Cardiac muscle cell (in vitro differentiated cells and primary cell): ENCODE results near the gene TSFM. TPM values are rescaled to one million over a fixed set of nuclear protein-coding genes. Genes with fewer than 3 reads are reported as not detected.

Source experiments
- DNase-seq, 2 donors: peaks; one replicate each; pipeline versions ENCODE4 v3.0.0 to v3.0.0-alpha.2; 2010 to 2017; ENCODE audit warnings: low read depth in 1 of 2, low spot score in 1 of 2
- H3K27ac ChIP-seq: fragments of 200-600 bp; sonication (generic); 2 replicates; pipeline ENCODE4 v1.5.1; 2016
- H3K27me3 ChIP-seq: fragments of 200-600 bp; sonication (generic); 2 replicates; pipeline ENCODE4 v1.6.0; 2016; ENCODE audit warnings: control low read depth
- H3K36me3 ChIP-seq: fragments of 200-600 bp; sonication (generic); 2 replicates; pipeline ENCODE4 v1.5.1; 2016; ENCODE audit warnings: control low read depth
- H3K4me1 ChIP-seq: fragments of 200-600 bp; sonication (generic); 2 replicates; pipeline ENCODE4 v1.8.1; 2017; ENCODE audit warnings: low read depth, mild to moderate bottlenecking, mixed run types
- H3K4me3 ChIP-seq: fragments of 200-600 bp; sonication (generic); 2 replicates; pipeline ENCODE4 v1.5.1; 2016; ENCODE audit warnings: mild to moderate bottlenecking
- H3K9me3 ChIP-seq: fragments of 200-600 bp; sonication (generic); 2 replicates; pipeline ENCODE4 v1.5.1; 2017; ENCODE audit warnings: low read depth, mild to moderate bottlenecking, control low read depth
- CTCF ChIP-seq: IDR thresholded peaks from 2 replicates; pipeline ENCODE4 v1.5.1; 2012; ENCODE audit warnings: low read depth, mild to moderate bottlenecking, low read length
- polyA plus RNA-seq: library from polyadenylated mRNA; unstranded; fragments of >200 nt; fragmentation: Nextera tagmentation; extraction: Ambion mirVana; gene quantifications from 2 replicates; pipeline ENCODE4 v1.2.1, GENCODE V29; 2016
- total RNA-seq: library from RNA; depleted of rRNA; stranded (reverse); fragments of >200 nt; gene quantifications from 2 replicates; pipeline ENCODE4 v1.2.3, GENCODE V29; 2016

Gene TSFM
- total and polyA plus RNA-seq, 2 experiments from 2014 or later: 22.6 to 66.7 TPM

- H3K4me3 ChIP-seq: no peak overlapping the region
- no peak for TF ChIP-seq CTCF
- no peak for DNase-seq
These were observed 4.7 kb upstream of the TSFM start for GRCh38 chr12:57777911-57778310.

GRCh38 chr12:57779736-57780135 lies 2.9 kb upstream of the TSFM start:
- TF ChIP-seq CTCF: no peak
- H3K36me3 ChIP-seq: no peaks in the 10 kb centered on the region
- no peaks in the 10 kb centered on the region for H3K27me3 ChIP-seq

More at GRCh38 chr12:57777911-57778310, 4.7 kb upstream of the TSFM start:
- Histone ChIP-seq H3K9me3 (no peaks in the 10 kb centered on the region), H3K36me3 (no peaks in the 10 kb centered on the region), H3K27ac (no peak overlapping the region), H3K4me1 (no peaks in the 10 kb centered on the region), H3K27me3 (no peaks in the 10 kb centered on the region)

GRCh38 chr12:57780284-57780897 lies 2.2 kb upstream of the TSFM start:
- no peak for TF ChIP-seq CTCF
- DNase-seq: no peak
- Histone ChIP-seq H3K36me3 (no peaks in the 10 kb centered on the region), H3K27ac (no peak overlapping the region), H3K9me3 (no peaks in the 10 kb centered on the region), H3K4me1 (peaks cover 6% of the 10 kb centered on the region), H3K27me3 (no peaks in the 10 kb centered on the region), H3K4me3 (no peak overlapping the region)

More at GRCh38 chr12:57779736-57780135, 2.9 kb upstream of the TSFM start:
- Histone ChIP-seq H3K4me3 (no peak overlapping the region), H3K9me3 (no peaks in the 10 kb centered on the region), H3K4me1 (peaks cover 6% of the 10 kb centered on the region), H3K27ac (no peak overlapping the region)
- no peak for DNase-seq

- TF ChIP-seq CTCF: no peak
- no peak overlapping the region for H3K4me3 ChIP-seq
- no peaks in the 10 kb centered on the region for H3K9me3 ChIP-seq
- no peak for DNase-seq
- no peaks in the 10 kb centered on the region for H3K27me3 ChIP-seq
- peaks cover 6% of the 10 kb centered on the region for H3K4me1 ChIP-seq
- no peak overlapping the region for H3K27ac ChIP-seq
- H3K36me3 ChIP-seq: peaks cover 4% of the 10 kb centered on the region
These were observed 1.3 kb upstream of the TSFM start for GRCh38 chr12:57781244-57781643.

GRCh38 chr12:57781801-57782200 lies 786 bp upstream of the TSFM start:
- H3K4me3 ChIP-seq: no peak overlapping the region
- TF ChIP-seq CTCF: no peak
- no peak for DNase-seq
- H3K4me1 ChIP-seq: peaks cover 6% of the 10 kb centered on the region
- H3K36me3 ChIP-seq: peaks cover 10% of the 10 kb centered on the region
- no peaks in the 10 kb centered on the region for H3K27me3 ChIP-seq
- no peak overlapping the region for H3K27ac ChIP-seq
- H3K9me3 ChIP-seq: no peaks in the 10 kb centered on the region
